ENCODE data around the gene DUSP16.

The DUSP16 gene

GRCh38 chr12:12470751-12471306 is 91.8 kb downstream of the DUSP16 start:
- H2AK5ac ChIP-seq (ENCODE audit: low read length, severe bottlenecking) = no peak overlapping the region
- H2AFZ ChIP-seq (ENCODE audit: low read depth, low read length) = no peak overlapping the region
- H3K4me2 ChIP-seq (ENCODE audit: low read length, poor library complexity, severe bottlenecking) = no peak overlapping the region
- no peak for DNase-seq
- H3K9me3 ChIP-seq (ENCODE audit: control insufficient read depth, low read length) = no peaks in the 10 kb centered on the region
- H3K4me1 ChIP-seq (ENCODE audit: control insufficient read depth, insufficient read depth, low read depth, low read length) = peaks cover 2% of the 10 kb centered on the region
- H3K9ac ChIP-seq (ENCODE audit: low read length) = no peak overlapping the region
- H3K4ac ChIP-seq (ENCODE audit: low read depth in 1 of 2, low read length in 2 of 2) = no peak overlapping the region
- H3K79me1 ChIP-seq (replicated peaks; ENCODE audit: low read length, poor library complexity, severe bottlenecking) = peaks cover 3% of the 10 kb centered on the region
- H3K23ac ChIP-seq (ENCODE audit: low read length in 2 of 2) = no peak overlapping the region
- H2BK120ac ChIP-seq (ENCODE audit: low read depth, low read length) = no peak overlapping the region
- 95% methylated on average over 6 of the region's 7 CpGs for WGBS
- no peak overlapping the region for H3K14ac ChIP-seq (ENCODE audit: low read length in 2 of 2)
- H3K18ac ChIP-seq (ENCODE audit: low read depth in 1 of 2, low read length in 2 of 2) = no peak overlapping the region
- H2BK12ac ChIP-seq (ENCODE audit: low read length in 2 of 2) = no peak overlapping the region
- H2BK5ac ChIP-seq (ENCODE audit: low read depth, low read length, poor library complexity, severe bottlenecking) = no peak overlapping the region
- peaks cover 11 to 36% of the 10 kb centered on the region in 2 experiments for H3K36me3 ChIP-seq (ENCODE audit: control insufficient read depth in 1 of 2, insufficient read depth in 2 of 2, low read depth in 1 of 2, low read length in 2 of 2)
- H3K27me3 ChIP-seq (ENCODE audit: control insufficient read depth in 1 of 2, insufficient read depth in 1 of 2, low read length in 2 of 2) = no peaks in the 10 kb centered on the region
- H4K8ac ChIP-seq (ENCODE audit: low read length) = no peak overlapping the region
- no peak overlapping the region for H3K4me3 ChIP-seq (ENCODE audit: insufficient read depth in 1 of 2, low read depth in 1 of 2, low read length in 2 of 2)
- no peak overlapping the region for H4K91ac ChIP-seq (ENCODE audit: low read length)
- no peak overlapping the region for H2BK15ac ChIP-seq (ENCODE audit: low read depth, poor library complexity, severe bottlenecking)
- H3K27ac ChIP-seq (ENCODE audit: low read length, poor library complexity, severe bottlenecking) = no peak overlapping the region

GRCh38 chr12:12469386-12469785 is 93.3 kb downstream of the DUSP16 start:
- H3K4me2 ChIP-seq (ENCODE audit: low read length, poor library complexity, severe bottlenecking) = no peak overlapping the region
- H3K4me1 ChIP-seq (ENCODE audit: control insufficient read depth, insufficient read depth, low read depth, low read length) = peaks cover 2% of the 10 kb centered on the region
- peaks cover 3% of the 10 kb centered on the region for H3K79me1 ChIP-seq (replicated peaks; ENCODE audit: low read length, poor library complexity, severe bottlenecking)
- no peaks in the 10 kb centered on the region for H3K9me3 ChIP-seq (ENCODE audit: control insufficient read depth, low read length)
- no peak overlapping the region for H3K27ac ChIP-seq (ENCODE audit: low read length, poor library complexity, severe bottlenecking)
- no peak overlapping the region for H3K9ac ChIP-seq (ENCODE audit: low read length)
- no peak overlapping the region for H3K14ac ChIP-seq (ENCODE audit: low read length in 2 of 2)
- H2AFZ ChIP-seq (ENCODE audit: low read depth, low read length) = no peak overlapping the region
- no peak overlapping the region for H3K18ac ChIP-seq (ENCODE audit: low read depth in 1 of 2, low read length in 2 of 2)
- peaks cover 17 to 28% of the 10 kb centered on the region in 2 experiments for H3K36me3 ChIP-seq (ENCODE audit: control insufficient read depth in 1 of 2, insufficient read depth in 2 of 2, low read depth in 1 of 2, low read length in 2 of 2)
- no peak overlapping the region for H4K8ac ChIP-seq (ENCODE audit: low read length)
- no peak for DNase-seq
- H2BK12ac ChIP-seq (ENCODE audit: low read length in 2 of 2) = no peak overlapping the region
- H2BK120ac ChIP-seq (ENCODE audit: low read depth, low read length) = no peak overlapping the region
- no peak overlapping the region for H3K4me3 ChIP-seq (ENCODE audit: insufficient read depth in 1 of 2, low read depth in 1 of 2, low read length in 2 of 2)
- no peak overlapping the region for H3K4ac ChIP-seq (ENCODE audit: low read depth in 1 of 2, low read length in 2 of 2)
- H2AK5ac ChIP-seq (ENCODE audit: low read length, severe bottlenecking) = no peak overlapping the region
- no peak overlapping the region for H4K91ac ChIP-seq (ENCODE audit: low read length)
- H3K23ac ChIP-seq (ENCODE audit: low read length in 2 of 2) = no peak overlapping the region
- no peaks in the 10 kb centered on the region for H3K27me3 ChIP-seq (ENCODE audit: control insufficient read depth in 1 of 2, insufficient read depth in 1 of 2, low read length in 2 of 2)
- over 99% methylated on average over 6 of the region's 7 CpGs for WGBS
- H2BK15ac ChIP-seq (ENCODE audit: low read depth, poor library complexity, severe bottlenecking) = no peak overlapping the region
- no peak overlapping the region for H2BK5ac ChIP-seq (ENCODE audit: low read depth, low read length, poor library complexity, severe bottlenecking)

- H3K4me2 ChIP-seq (ENCODE audit: low read length, poor library complexity, severe bottlenecking) = no peak overlapping the region
- no peak overlapping the region for H3K27ac ChIP-seq (ENCODE audit: low read length, poor library complexity, severe bottlenecking)
- no peak overlapping the region for H4K91ac ChIP-seq (ENCODE audit: low read length)
- no peak overlapping the region for H3K14ac ChIP-seq (ENCODE audit: low read length in 2 of 2)
- no peak overlapping the region for H3K9ac ChIP-seq (ENCODE audit: low read length)
- no peak overlapping the region for H2BK15ac ChIP-seq (ENCODE audit: low read depth, poor library complexity, severe bottlenecking)
- H3K27me3 ChIP-seq (ENCODE audit: control insufficient read depth in 1 of 2, insufficient read depth in 1 of 2, low read length in 2 of 2) = no peaks in the 10 kb centered on the region
- no peak overlapping the region for H4K8ac ChIP-seq (ENCODE audit: low read length)
- WGBS = 100% methylated on average over 2 of the region's 3 CpGs
- H2BK12ac ChIP-seq (ENCODE audit: low read length in 2 of 2) = no peak overlapping the region
- H3K36me3 ChIP-seq (ENCODE audit: control insufficient read depth in 1 of 2, insufficient read depth in 2 of 2, low read depth in 1 of 2, low read length in 2 of 2) = peaks cover 17 to 20% of the 10 kb centered on the region in 2 experiments
- peaks cover 2% of the 10 kb centered on the region for H3K4me1 ChIP-seq (ENCODE audit: control insufficient read depth, insufficient read depth, low read depth, low read length)
- H2AK5ac ChIP-seq (ENCODE audit: low read length, severe bottlenecking) = no peak overlapping the region
- peaks cover 3% of the 10 kb centered on the region for H3K79me1 ChIP-seq (replicated peaks; ENCODE audit: low read length, poor library complexity, severe bottlenecking)
- DNase-seq = no peak
- H3K18ac ChIP-seq (ENCODE audit: low read depth in 1 of 2, low read length in 2 of 2) = no peak overlapping the region
- no peak overlapping the region for H3K23ac ChIP-seq (ENCODE audit: low read length in 2 of 2)
- H3K9me3 ChIP-seq (ENCODE audit: control insufficient read depth, low read length) = no peaks in the 10 kb centered on the region
- H2AFZ ChIP-seq (ENCODE audit: low read depth, low read length) = no peak overlapping the region
- H3K4me3 ChIP-seq (ENCODE audit: insufficient read depth in 1 of 2, low read depth in 1 of 2, low read length in 2 of 2) = no peak overlapping the region
- no peak overlapping the region for H2BK120ac ChIP-seq (ENCODE audit: low read depth, low read length)
- H2BK5ac ChIP-seq (ENCODE audit: low read depth, low read length, poor library complexity, severe bottlenecking) = no peak overlapping the region
- no peak overlapping the region for H3K4ac ChIP-seq (ENCODE audit: low read depth in 1 of 2, low read length in 2 of 2)
Observed at GRCh38 chr12:12468575-12468974, 94.1 kb downstream of the DUSP16 start.

DNA sequence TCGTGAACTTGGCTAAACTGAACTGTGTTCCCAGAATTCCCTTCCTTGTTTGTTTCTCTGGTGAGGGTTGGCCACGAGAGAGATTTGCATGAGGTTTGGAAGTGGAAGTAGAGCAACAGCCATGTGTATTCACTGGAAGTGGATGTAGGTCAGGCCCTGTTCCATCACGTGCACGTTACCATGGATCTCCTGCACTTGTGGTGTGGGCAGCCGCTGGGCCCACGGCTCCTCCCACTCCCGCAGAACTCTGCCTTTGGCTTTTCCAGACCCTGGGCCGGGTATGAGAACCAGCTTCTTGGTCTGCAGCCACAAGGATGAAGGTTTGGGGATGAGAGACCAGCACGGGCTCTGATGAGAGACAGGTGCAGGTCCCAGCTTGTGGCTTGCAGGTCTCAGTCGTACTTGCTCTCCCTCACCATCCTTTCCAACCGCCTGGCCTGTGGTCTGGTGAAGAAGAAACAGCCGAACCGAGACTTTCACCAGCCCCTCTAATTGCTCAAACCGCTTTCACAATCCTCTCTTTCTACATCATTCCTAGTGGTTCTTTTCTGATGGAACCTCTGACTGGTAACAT is 94.9 kb downstream of the DUSP16 start:
- no peak for DNase-seq
- 96% methylated on average over 14 of the region's 14 CpGs for WGBS
- Histone ChIP-seq H3K14ac (ENCODE audit: low read length in 2 of 2) (no peak overlapping the region), H2BK120ac (ENCODE audit: low read depth, low read length) (no peak overlapping the region), H2BK15ac (ENCODE audit: low read depth, poor library complexity, severe bottlenecking) (no peak overlapping the region), H4K91ac (ENCODE audit: low read length) (no peak overlapping the region), H3K27ac (ENCODE audit: low read length, poor library complexity, severe bottlenecking) (no peak overlapping the region), H3K79me1 (replicated peaks; ENCODE audit: low read length, poor library complexity, severe bottlenecking) (peaks cover 4% of the 10 kb centered on the region), H2BK5ac (ENCODE audit: low read depth, low read length, poor library complexity, severe bottlenecking) (no peak overlapping the region), H2AK5ac (ENCODE audit: low read length, severe bottlenecking) (no peak overlapping the region), H3K4ac (ENCODE audit: low read depth in 1 of 2, low read length in 2 of 2) (no peak overlapping the region), H3K4me3 (ENCODE audit: insufficient read depth in 1 of 2, low read depth in 1 of 2, low read length in 2 of 2) (no peak overlapping the region), H3K18ac (ENCODE audit: low read depth in 1 of 2, low read length in 2 of 2) (no peak overlapping the region), H3K4me1 (ENCODE audit: control insufficient read depth, insufficient read depth, low read depth, low read length) (peaks cover 2% of the 10 kb centered on the region), H3K36me3 (ENCODE audit: control insufficient read depth in 1 of 2, insufficient read depth in 2 of 2, low read depth in 1 of 2, low read length in 2 of 2) (peaks cover 17 to 19% of the 10 kb centered on the region in 2 experiments), H3K4me2 (ENCODE audit: low read length, poor library complexity, severe bottlenecking) (no peak overlapping the region), H3K9me3 (ENCODE audit: control insufficient read depth, low read length) (no peaks in the 10 kb centered on the region), H3K23ac (ENCODE audit: low read length in 2 of 2) (no peak overlapping the region), H3K27me3 (ENCODE audit: control insufficient read depth in 1 of 2, insufficient read depth in 1 of 2, low read length in 2 of 2) (no peaks in the 10 kb centered on the region), H2BK12ac (ENCODE audit: low read length in 2 of 2) (no peak overlapping the region), H4K8ac (ENCODE audit: low read length) (no peak overlapping the region), H2AFZ (ENCODE audit: low read depth, low read length) (no peak overlapping the region), H3K9ac (ENCODE audit: low read length) (no peak overlapping the region)

Measured in mesenchymal stem cell (in vitro differentiated cells and primary cell).